Measurements from ENCODE around the gene CTNNA3. TPM values are rescaled to one million over a fixed set of nuclear protein-coding genes. Genes with fewer than 3 reads are reported as not detected.

Gene CTNNA3
- total RNA-seq, 1 experiment from 2014 or later = 0.32 TPM

DNA sequence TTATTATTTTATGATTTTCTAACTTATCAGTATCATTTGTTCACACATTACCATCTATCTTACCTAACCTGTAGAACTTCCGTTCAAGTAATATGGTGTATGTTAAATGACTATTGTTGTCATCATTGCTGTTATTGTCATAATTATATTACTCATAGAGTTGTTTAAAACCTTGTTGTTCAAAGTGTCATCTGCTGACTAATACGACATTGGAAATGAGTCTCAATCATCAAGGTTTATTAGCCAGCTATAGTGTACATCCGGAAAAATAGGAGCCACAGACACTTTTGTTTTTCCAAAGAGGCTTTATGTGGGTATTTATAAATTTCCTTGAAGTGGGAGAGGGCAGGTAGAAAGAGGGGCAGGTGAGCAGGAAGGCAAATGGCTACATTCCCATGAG is 1157.1 kb downstream of the CTNNA3 start:
- CTCF ChIA-PET = no interaction called here
- no peak overlapping the region for H3K4me2 ChIP-seq (ENCODE audit: low read length)
- H3K36me3 ChIP-seq (ENCODE audit: control insufficient read depth in 1 of 2, insufficient read depth in 2 of 2, low read length in 2 of 2) = no peaks in the 10 kb centered on the region
- H3K4me3 ChIP-seq (replicated peaks in 1 of 2; ENCODE audit: low read depth in 1 of 2, low read length in 2 of 2) = no peak overlapping the region
- RAD21 ChIA-PET (ENCODE audit: low non-redundant PET in 1 of 2, low total read pairs in 2 of 2, uncharacterized antibody in 2 of 2, unreplicated experiment in 2 of 2) = no interaction called here
- no peak overlapping the region for H2AFZ ChIP-seq (ENCODE audit: low read depth, low read length, poor library complexity, severe bottlenecking)
- H4K20me1 ChIP-seq (ENCODE audit: insufficient read depth) = no peaks in the 10 kb centered on the region
- no peak for DNase-seq (ENCODE audit: low read depth, low spot score)
- H3K27me3 ChIP-seq (ENCODE audit: insufficient read depth, low read length) = no peaks in the 10 kb centered on the region
- H3K9me3 ChIP-seq (ENCODE audit: control insufficient read depth in 1 of 2, insufficient read depth in 1 of 2, low read depth in 1 of 2, low read length in 2 of 2) = no peaks in the 10 kb centered on the region
- no peak overlapping the region for H3K9ac ChIP-seq (ENCODE audit: low read length)
- no peak overlapping the region for H3K27ac ChIP-seq (ENCODE audit: low read depth, low read length)
- BruUV-seq (replicated peaks) = no TSS peak
- no peaks in the 10 kb centered on the region for H3K9me2 ChIP-seq (ENCODE audit: insufficient read depth)
- POLR2A ChIA-PET = no interaction called here
- intact Hi-C loops (cut with micrococcal nuclease) = no loop called here
- TF ChIP-seq FOSL1 (IDR thresholded peaks at IDR 0.05; ENCODE audit: low read depth) (no peak), EGR1 (IDR thresholded peaks at IDR 0.05; ENCODE audit: low read depth) (no peak), POLR2AphosphoS5 (IDR thresholded peaks at IDR 0.05; ENCODE audit: low read depth, low read length) (no peak), SIN3A (IDR thresholded peaks at IDR 0.05; ENCODE audit: low read depth) (no peak), JUND (IDR thresholded peaks at IDR 0.05) (no peak), CBX3 (IDR thresholded peaks at IDR 0.05; ENCODE audit: low read depth) (no peak)
- TF ChIP-seq, protein P1, sequence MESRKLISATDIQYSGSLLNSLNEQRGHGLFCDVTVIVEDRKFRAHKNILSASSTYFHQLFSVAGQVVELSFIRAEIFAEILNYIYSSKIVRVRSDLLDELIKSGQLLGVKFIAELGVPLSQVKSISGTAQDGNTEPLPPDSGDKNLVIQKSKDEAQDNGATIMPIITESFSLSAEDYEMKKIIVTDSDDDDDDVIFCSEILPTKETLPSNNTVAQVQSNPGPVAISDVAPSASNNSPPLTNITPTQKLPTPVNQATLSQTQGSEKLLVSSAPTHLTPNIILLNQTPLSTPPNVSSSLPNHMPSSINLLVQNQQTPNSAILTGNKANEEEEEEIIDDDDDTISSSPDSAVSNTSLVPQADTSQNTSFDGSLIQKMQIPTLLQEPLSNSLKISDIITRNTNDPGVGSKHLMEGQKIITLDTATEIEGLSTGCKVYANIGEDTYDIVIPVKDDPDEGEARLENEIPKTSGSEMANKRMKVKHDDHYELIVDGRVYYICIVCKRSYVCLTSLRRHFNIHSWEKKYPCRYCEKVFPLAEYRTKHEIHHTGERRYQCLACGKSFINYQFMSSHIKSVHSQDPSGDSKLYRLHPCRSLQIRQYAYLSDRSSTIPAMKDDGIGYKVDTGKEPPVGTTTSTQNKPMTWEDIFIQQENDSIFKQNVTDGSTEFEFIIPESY (IDR thresholded peaks at IDR 0.05; ENCODE audit: extremely low read depth, insufficient replicate concordance, low read length) = no peak
- TF ChIP-seq, protein P2, sequence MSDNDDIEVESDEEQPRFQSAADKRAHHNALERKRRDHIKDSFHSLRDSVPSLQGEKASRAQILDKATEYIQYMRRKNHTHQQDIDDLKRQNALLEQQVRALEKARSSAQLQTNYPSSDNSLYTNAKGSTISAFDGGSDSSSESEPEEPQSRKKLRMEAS (IDR thresholded peaks at IDR 0.05) = no peak
- TF ChIP-seq, protein P3, sequence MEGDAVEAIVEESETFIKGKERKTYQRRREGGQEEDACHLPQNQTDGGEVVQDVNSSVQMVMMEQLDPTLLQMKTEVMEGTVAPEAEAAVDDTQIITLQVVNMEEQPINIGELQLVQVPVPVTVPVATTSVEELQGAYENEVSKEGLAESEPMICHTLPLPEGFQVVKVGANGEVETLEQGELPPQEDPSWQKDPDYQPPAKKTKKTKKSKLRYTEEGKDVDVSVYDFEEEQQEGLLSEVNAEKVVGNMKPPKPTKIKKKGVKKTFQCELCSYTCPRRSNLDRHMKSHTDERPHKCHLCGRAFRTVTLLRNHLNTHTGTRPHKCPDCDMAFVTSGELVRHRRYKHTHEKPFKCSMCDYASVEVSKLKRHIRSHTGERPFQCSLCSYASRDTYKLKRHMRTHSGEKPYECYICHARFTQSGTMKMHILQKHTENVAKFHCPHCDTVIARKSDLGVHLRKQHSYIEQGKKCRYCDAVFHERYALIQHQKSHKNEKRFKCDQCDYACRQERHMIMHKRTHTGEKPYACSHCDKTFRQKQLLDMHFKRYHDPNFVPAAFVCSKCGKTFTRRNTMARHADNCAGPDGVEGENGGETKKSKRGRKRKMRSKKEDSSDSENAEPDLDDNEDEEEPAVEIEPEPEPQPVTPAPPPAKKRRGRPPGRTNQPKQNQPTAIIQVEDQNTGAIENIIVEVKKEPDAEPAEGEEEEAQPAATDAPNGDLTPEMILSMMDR (IDR thresholded peaks at IDR 0.05 in 2 of 3, conservative IDR thresholded peaks at IDR 0.05 in 1 of 3; ENCODE audit: borderline replicate concordance in 1 of 3, insufficient read depth in 1 of 3, low read depth in 2 of 3, low read length in 2 of 3) = no peak
- TF ChIP-seq, protein P4, sequence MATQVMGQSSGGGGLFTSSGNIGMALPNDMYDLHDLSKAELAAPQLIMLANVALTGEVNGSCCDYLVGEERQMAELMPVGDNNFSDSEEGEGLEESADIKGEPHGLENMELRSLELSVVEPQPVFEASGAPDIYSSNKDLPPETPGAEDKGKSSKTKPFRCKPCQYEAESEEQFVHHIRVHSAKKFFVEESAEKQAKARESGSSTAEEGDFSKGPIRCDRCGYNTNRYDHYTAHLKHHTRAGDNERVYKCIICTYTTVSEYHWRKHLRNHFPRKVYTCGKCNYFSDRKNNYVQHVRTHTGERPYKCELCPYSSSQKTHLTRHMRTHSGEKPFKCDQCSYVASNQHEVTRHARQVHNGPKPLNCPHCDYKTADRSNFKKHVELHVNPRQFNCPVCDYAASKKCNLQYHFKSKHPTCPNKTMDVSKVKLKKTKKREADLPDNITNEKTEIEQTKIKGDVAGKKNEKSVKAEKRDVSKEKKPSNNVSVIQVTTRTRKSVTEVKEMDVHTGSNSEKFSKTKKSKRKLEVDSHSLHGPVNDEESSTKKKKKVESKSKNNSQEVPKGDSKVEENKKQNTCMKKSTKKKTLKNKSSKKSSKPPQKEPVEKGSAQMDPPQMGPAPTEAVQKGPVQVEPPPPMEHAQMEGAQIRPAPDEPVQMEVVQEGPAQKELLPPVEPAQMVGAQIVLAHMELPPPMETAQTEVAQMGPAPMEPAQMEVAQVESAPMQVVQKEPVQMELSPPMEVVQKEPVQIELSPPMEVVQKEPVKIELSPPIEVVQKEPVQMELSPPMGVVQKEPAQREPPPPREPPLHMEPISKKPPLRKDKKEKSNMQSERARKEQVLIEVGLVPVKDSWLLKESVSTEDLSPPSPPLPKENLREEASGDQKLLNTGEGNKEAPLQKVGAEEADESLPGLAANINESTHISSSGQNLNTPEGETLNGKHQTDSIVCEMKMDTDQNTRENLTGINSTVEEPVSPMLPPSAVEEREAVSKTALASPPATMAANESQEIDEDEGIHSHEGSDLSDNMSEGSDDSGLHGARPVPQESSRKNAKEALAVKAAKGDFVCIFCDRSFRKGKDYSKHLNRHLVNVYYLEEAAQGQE (IDR thresholded peaks at IDR 0.05; ENCODE audit: low read depth) = no peak
- H3K79me2 ChIP-seq (ENCODE audit: insufficient read depth, low read length) = no peaks in the 10 kb centered on the region
- H3K4me1 ChIP-seq (ENCODE audit: control insufficient read depth in 1 of 2, insufficient read depth in 2 of 2, low read length in 2 of 2) = no peaks in the 10 kb centered on the region
- ATAC-seq = no peak
